ENCODE results near the gene KRT80.

GRCh38 chr12:52220477-52220876 is 28.7 kb upstream of the KRT80 start:
- no peak for TF ChIP-seq CTCF (IDR thresholded peaks at IDR 0.05)
- no peak for TF ChIP-seq POLR2A (IDR thresholded peaks at IDR 0.05)
- no peak for TF ChIP-seq POLR2AphosphoS5 (IDR thresholded peaks at IDR 0.05)
- TF ChIP-seq EP300 (IDR thresholded peaks at IDR 0.05), result no peak

All from suprapubic skin (tissue), 4 donors.